PC-9 (cell line): ENCODE results near the gene AGAP1. TPM values are rescaled to one million over a fixed set of nuclear protein-coding genes. Genes with fewer than 3 reads are reported as not detected.

ENCODE experiments used
- BruUV-seq: library from RNA; stranded (reverse); fragments of 400-500 nt; replicated peaks from 2 replicates; lab custom pipeline; 2021; lab: Mats Ljungman, UMichigan
- CTCF ChIA-PET: fragments of 300-600 bp; sonication (Branson Sonifier 250); formaldehyde crosslinking; loops from one replicate; lab custom pipeline; 2022; ENCODE audit warnings: antibody characterized with exemption; lab: Charles Lee
- POLR2A ChIA-PET: fragments of 300-600 bp; sonication (Branson Sonifier 250); formaldehyde crosslinking; loops from one replicate; lab custom pipeline; 2022; ENCODE audit warnings: antibody characterized with exemption; ENCODE audit not compliant: unreplicated experiment; lab: Charles Lee
- DNase-seq, 2 experiments: peaks; one replicate each; pipeline versions ENCODE4 v3.0.0 to v3.0.0-alpha.2; 2015 to 2022; ENCODE audit warnings: mixed read lengths in 1 of 2
- H2AFZ ChIP-seq: fragments of 200-600 bp; sonication (generic); 2 replicates; pipeline ENCODE4 v1.8.1; 2017; ENCODE audit warnings: antibody characterized with exemption
- H3F3A ChIP-seq: fragments of 200-600 bp; sonication (generic); 2 replicates; pipeline ENCODE4 v1.8.1; 2017; ENCODE audit warnings: antibody characterized with exemption, mild to moderate bottlenecking, low read depth; ENCODE audit not compliant: insufficient read depth
- H3K27ac ChIP-seq: fragments of 200-600 bp; sonication (generic); 2 replicates; pipeline ENCODE4 v1.6.1; 2016; ENCODE audit warnings: mixed run types
- H3K27me3 ChIP-seq: fragments of 200-600 bp; sonication (generic); 2 replicates; pipeline ENCODE4 v1.6.1; 2016; ENCODE audit warnings: low read depth, mixed run types; ENCODE audit not compliant: insufficient read depth
- H3K36me3 ChIP-seq: fragments of 200-600 bp; sonication (generic); 2 replicates; pipeline ENCODE4 v1.6.1; 2016; ENCODE audit warnings: low read depth, mixed run types
- H3K4me1 ChIP-seq: fragments of 200-600 bp; sonication (generic); replicated peaks from 2 replicates; pipeline ENCODE4 v1.6.1; 2016; ENCODE audit warnings: mixed run types; ENCODE audit not compliant: insufficient read depth
- H3K4me2 ChIP-seq: fragments of 200-600 bp; sonication (generic); 2 replicates; pipeline ENCODE4 v1.6.1; 2017; ENCODE audit warnings: mixed run types
- H3K4me3 ChIP-seq: fragments of 200-600 bp; sonication (generic); 2 replicates; pipeline ENCODE4 v1.6.1; 2016; ENCODE audit warnings: mixed run types
- H3K79me2 ChIP-seq: fragments of 200-600 bp; sonication (generic); 2 replicates; pipeline ENCODE4 v1.6.1; 2017; ENCODE audit warnings: low read depth, mixed run types
- H3K9me2 ChIP-seq: fragments of 200-600 bp; sonication (generic); 2 replicates; pipeline ENCODE4 v1.8.1; 2017; ENCODE audit warnings: mild to moderate bottlenecking; ENCODE audit not compliant: insufficient read depth
- H3K9me3 ChIP-seq: fragments of 200-600 bp; sonication (generic); 2 replicates; pipeline ENCODE4 v1.8.1; 2016; ENCODE audit warnings: low read depth; ENCODE audit not compliant: insufficient read depth
- H4K20me1 ChIP-seq: fragments of 200-600 bp; sonication (generic); 2 replicates; pipeline ENCODE4 v1.8.1; 2017; ENCODE audit not compliant: insufficient read depth
- CTCF ChIP-seq: fragments of 200-600 bp; sonication (generic); conservative IDR thresholded peaks from 2 replicates; pipeline ENCODE4 v1.6.1; 2017; ENCODE audit warnings: mixed run types, antibody characterized with exemption, mild to moderate bottlenecking, moderate library complexity
- EZH2 ChIP-seq: fragments of 200-600 bp; sonication (generic); IDR thresholded peaks from 2 replicates; pipeline ENCODE4 v1.8.0; 2017; ENCODE audit warnings: antibody characterized with exemption, low read depth
- intact Hi-C: fragments of 100-400 bp; cut with micrococcal nuclease; formaldehyde crosslinking; loops from one replicate; pipeline ENCODE4 v1.10.0; 2022; ENCODE audit not compliant: unreplicated experiment
- total RNA-seq: library from RNA; stranded (reverse); gene quantifications from 2 replicates; pipeline ENCODE4 v1.2.3, GENCODE V29; 2021

AGAP1 gene
- total RNA-seq, 1 experiment from 2014 or later = 91.4 TPM

GRCh38 chr2:235592836-235593235, 99.0 kb downstream of the AGAP1 start:
- POLR2A ChIA-PET = no interaction called here
- Histone ChIP-seq H3K27me3 (no peaks in the 10 kb centered on the region), H3K79me2 (peaks cover 81% of the 10 kb centered on the region), H3K9me2 (no peaks in the 10 kb centered on the region), H3K4me3 (no peak overlapping the region), H3K4me1 (no peaks in the 10 kb centered on the region), H4K20me1 (peaks cover 36% of the 10 kb centered on the region), H3K36me3 (no peaks in the 10 kb centered on the region), H3K4me2 (no peak overlapping the region), H3F3A (peaks cover 12% of the 10 kb centered on the region; the same call in 1 of the 2 replicates), H3K27ac (no peak overlapping the region), H3K9me3 (no peaks in the 10 kb centered on the region), H2AFZ (no peak overlapping the region)
- no peak for TF ChIP-seq EZH2
- no peak for TF ChIP-seq CTCF
- BruUV-seq = no TSS peak
- CTCF ChIA-PET = interaction anchor here (0.6 to 1.5 kb wide), 7 partner anchors 96 to 457 kb away, joined by 3 to 7 read pairs (median 4); no protein-coding TSS in a partner anchor
- no peak for DNase-seq
- intact Hi-C loops = loop anchor here (1.0 to 10.0 kb wide), 3 partner anchors 48 to 1038 kb away; no protein-coding TSS in a partner anchor

- no TSS peak for BruUV-seq
- Histone ChIP-seq H3K36me3 (no peaks in the 10 kb centered on the region), H3K4me3 (no peak overlapping the region), H3F3A (peaks cover 12% of the 10 kb centered on the region; the same call in 1 of the 2 replicates), H3K4me1 (no peaks in the 10 kb centered on the region), H3K9me2 (no peaks in the 10 kb centered on the region), H3K9me3 (no peaks in the 10 kb centered on the region), H4K20me1 (peaks cover 44% of the 10 kb centered on the region), H3K27ac (no peak overlapping the region), H3K79me2 (peaks cover 81% of the 10 kb centered on the region), H2AFZ (no peak overlapping the region), H3K27me3 (no peaks in the 10 kb centered on the region), H3K4me2 (peak overlapping the region; percentile 2; the same call in 1 of the 2 replicates)
- ChIA-PET POLR2A (interaction anchor here (0.5 to 0.8 kb wide), 4 partner anchors 152 to 528 kb away, joined by 4 to 20 read pairs (median 9); no protein-coding TSS in a partner anchor), CTCF (interaction anchor here (0.5 to 1.5 kb wide), 19 partner anchors 23 to 1168 kb away, joined by 3 to 19 read pairs (median 4); no protein-coding TSS in a partner anchor)
- intact Hi-C loops = loop anchor here (1.0 to 10.0 kb wide), 7 partner anchors 41 to 1039 kb away; no protein-coding TSS in a partner anchor
- TF ChIP-seq CTCF = peak; percentile 96
- TF ChIP-seq EZH2 = no peak
- peak in 1 of 2 experiments; percentile 82 for DNase-seq
Measured at GRCh38 chr2:235594041-235594440, 100.2 kb downstream of the AGAP1 start.

GRCh38 chr2:235594964-235595363, 101.1 kb downstream of the AGAP1 start:
- Histone ChIP-seq H3F3A (peaks cover 12% of the 10 kb centered on the region; the same call in 1 of the 2 replicates), H4K20me1 (peaks cover 51% of the 10 kb centered on the region), H2AFZ (no peak overlapping the region), H3K27me3 (no peaks in the 10 kb centered on the region), H3K9me3 (no peaks in the 10 kb centered on the region), H3K4me1 (no peaks in the 10 kb centered on the region), H3K36me3 (no peaks in the 10 kb centered on the region), H3K79me2 (peaks cover 80% of the 10 kb centered on the region), H3K9me2 (no peaks in the 10 kb centered on the region), H3K27ac (no peak overlapping the region), H3K4me3 (no peak overlapping the region), H3K4me2 (no peak overlapping the region)
- no TSS peak for BruUV-seq
- intact Hi-C loops = loop anchor here (1.0 to 10.0 kb wide), 10 partner anchors 42 to 1040 kb away; no protein-coding TSS in a partner anchor
- no peak for DNase-seq
- TF ChIP-seq CTCF (no peak), EZH2 (no peak)
- ChIA-PET CTCF (interaction anchor here (0.6 to 2.9 kb wide), 6 partner anchors 75 to 161 kb away, joined by 4 to 35 read pairs (median 4); no protein-coding TSS in a partner anchor), POLR2A (interaction anchor here (0.6 to 0.7 kb wide), 4 partner anchors 23 to 371 kb away, joined by 3 to 40 read pairs (median 4); no protein-coding TSS in a partner anchor)
